ENCODE results near the gene CCL21.

The CCL21 gene

GRCh38 chr9:34664281-34665066 is 45.5 kb downstream of the CCL21 start:
- H3K4me3 ChIP-seq (replicated peaks; ENCODE audit: insufficient read depth, low read length): peak overlapping the region; percentile 47
- peak; percentile 49 to 79 for DNase-seq (ENCODE audit: low read depth in 1 of 2, low spot score in 1 of 2)
- no peak for TF ChIP-seq SPI1 (IDR thresholded peaks at IDR 0.05; ENCODE audit: borderline replicate concordance, low read depth)
- TF ChIP-seq POLR2AphosphoS5 (IDR thresholded peaks at IDR 0.05; ENCODE audit: low read depth): no peak
- TF ChIP-seq GABPA (IDR thresholded peaks at IDR 0.05; ENCODE audit: low read depth): no peak
- TF ChIP-seq REST (IDR thresholded peaks at IDR 0.05; ENCODE audit: insufficient replicate concordance, low read depth): no peak
- TF ChIP-seq CTCF (IDR thresholded peaks at IDR 0.05; ENCODE audit: insufficient read depth, low read length): peak; percentile 89

GRCh38 chr9:34663303-34663605 is 46.7 kb downstream of the CCL21 start:
- Histone ChIP-seq H3K4me3 (replicated peaks; ENCODE audit: insufficient read depth, low read length) (no peak overlapping the region), H3K27ac (replicated peaks) (no peak overlapping the region), H3K27me3 (ENCODE audit: insufficient read depth, poor library complexity, severe bottlenecking) (no peaks in the 10 kb centered on the region)
- no peak for DNase-seq (ENCODE audit: low read depth in 1 of 2, low spot score in 1 of 2)
- TF ChIP-seq CTCF (IDR thresholded peaks at IDR 0.05; ENCODE audit: insufficient read depth, low read length) (no peak), REST (IDR thresholded peaks at IDR 0.05; ENCODE audit: insufficient replicate concordance, low read depth) (no peak), POLR2AphosphoS5 (IDR thresholded peaks at IDR 0.05; ENCODE audit: low read depth) (no peak), GABPA (IDR thresholded peaks at IDR 0.05; ENCODE audit: low read depth) (no peak), SPI1 (IDR thresholded peaks at IDR 0.05; ENCODE audit: borderline replicate concordance, low read depth) (no peak)

More at GRCh38 chr9:34664281-34665066, 45.5 kb downstream of the CCL21 start:
- Histone ChIP-seq H3K27ac (replicated peaks) (peak overlapping the region; percentile 61), H3K27me3 (ENCODE audit: insufficient read depth, poor library complexity, severe bottlenecking) (no peaks in the 10 kb centered on the region)

GRCh38 chr9:34662526-34663302 is 47.2 kb downstream of the CCL21 start, which contains the start of gene CCL27:
TSS of gene CCL27 (minus strand) at chr9:34662657. CDS start at chr9:34662633, 24 bp downstream.
- Histone ChIP-seq H3K27me3 (ENCODE audit: insufficient read depth, poor library complexity, severe bottlenecking) (no peaks in the 10 kb centered on the region), H3K4me3 (replicated peaks; ENCODE audit: insufficient read depth, low read length) (no peak within 1 kb of the TSS), H3K27ac (replicated peaks) (no peak within 1 kb of the TSS)
- TF ChIP-seq GABPA (IDR thresholded peaks at IDR 0.05; ENCODE audit: low read depth) (no peak), REST (IDR thresholded peaks at IDR 0.05; ENCODE audit: insufficient replicate concordance, low read depth) (no peak), SPI1 (IDR thresholded peaks at IDR 0.05; ENCODE audit: borderline replicate concordance, low read depth) (no peak), POLR2AphosphoS5 (IDR thresholded peaks at IDR 0.05; ENCODE audit: low read depth) (no peak), CTCF (IDR thresholded peaks at IDR 0.05; ENCODE audit: insufficient read depth, low read length) (no peak)
- DNase-seq (ENCODE audit: low read depth in 1 of 2, low spot score in 1 of 2): no peak
